HG03354 (cell line): ENCODE measurements around the gene TFF2.

Source experiments
- ATAC-seq: cut with Tn5 transposase; IDR thresholded peaks from one replicate; pipeline ENCODE4 v1.9.1; 2021; ENCODE audit warnings: mild to moderate bottlenecking; ENCODE audit not compliant: unreplicated experiment, poor library complexity, severe bottlenecking

TFF2 gene

GRCh38 chr21:42349420-42350317, 1.1 kb downstream of the TFF2 start:
- no peak for ATAC-seq

GRCh38 chr21:42348762-42349161, 2.0 kb downstream of the TFF2 start:
- no peak for ATAC-seq

- no peak for ATAC-seq
These were observed 3.0 kb downstream of the TFF2 start for GRCh38 chr21:42347601-42348327.

- no peak for ATAC-seq
These were observed 3.8 kb downstream of the TFF2 start for GRCh38 chr21:42346866-42347600.

GRCh38 chr21:42346441-42346840, 4.4 kb downstream of the TFF2 start:
- no peak for ATAC-seq

- no peak for ATAC-seq
These were observed 6.2 kb downstream of the TFF2 start for GRCh38 chr21:42344631-42345030.

GRCh38 chr21:42343963-42344510, 6.8 kb downstream of the TFF2 start:
- ATAC-seq, result no peak

- ATAC-seq, result no peak
These were observed 7.2 kb downstream of the TFF2 start for GRCh38 chr21:42343556-42343955.

- ATAC-seq, result no peak
These were observed 7.7 kb downstream of the TFF2 start for GRCh38 chr21:42343101-42343500.

- no peak for ATAC-seq
These were observed 8.8 kb downstream of the TFF2 start for GRCh38 chr21:42341776-42342542.

GRCh38 chr21:42340187-42341050, 10.4 kb downstream of the TFF2 start:
- no peak for ATAC-seq

- ATAC-seq, result no peak
These were observed 11.8 kb downstream of the TFF2 start for GRCh38 chr21:42338729-42339715.

GRCh38 chr21:42337830-42338728, 12.7 kb downstream of the TFF2 start:
- ATAC-seq, result no peak

- ATAC-seq, result no peak
These were observed 13.5 kb downstream of the TFF2 start for GRCh38 chr21:42337276-42337675.

GRCh38 chr21:42336054-42336453, 14.7 kb downstream of the TFF2 start:
- no peak for ATAC-seq

GRCh38 chr21:42332557-42333317, 18.1 kb downstream of the TFF2 start:
- ATAC-seq, result no peak
